ENCODE results near the gene CUBN. TPM values are rescaled to one million over a fixed set of nuclear protein-coding genes. Genes with fewer than 3 reads are reported as not detected.

Gene CUBN
- total RNA-seq, 1 donor from 2014 or later, result 2.7 TPM

DNA sequence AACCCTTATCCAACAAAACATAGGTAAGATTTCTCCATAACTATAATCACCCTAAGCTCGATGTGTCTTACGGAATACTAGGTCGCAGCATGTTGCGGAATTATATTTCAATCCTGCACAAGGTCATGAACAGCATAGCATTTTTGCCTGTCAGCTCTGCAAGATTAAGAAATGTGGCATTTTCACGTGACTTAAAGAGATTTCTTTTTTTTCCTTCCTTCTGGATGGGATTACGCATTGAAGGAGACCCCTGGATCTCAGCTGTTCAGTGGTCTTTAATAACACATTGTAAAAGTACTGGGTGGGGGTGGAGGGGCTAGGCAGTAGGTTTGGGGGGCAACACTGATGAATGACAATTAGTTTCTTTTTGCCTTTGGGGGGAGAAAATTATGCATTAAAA, 106.7 kb downstream of the CUBN start:
- no peak for FAIRE-seq
- Mint-ChIP-seq H3K4me3 (ENCODE audit: unreplicated experiment) (peak overlapping the region; percentile 17), H3K27ac (ENCODE audit: unreplicated experiment) (peak overlapping the region; percentile 90), H3K4me1 (ENCODE audit: low read depth, unreplicated experiment) (peaks cover 51% of the 10 kb centered on the region), H3K36me3 (ENCODE audit: low read depth, unreplicated experiment) (no peaks in the 10 kb centered on the region), H3K9me3 (ENCODE audit: unreplicated experiment) (no peaks in the 10 kb centered on the region), H3K27me3 (ENCODE audit: low read depth, unreplicated experiment) (no peaks in the 10 kb centered on the region)
- peak overlapping the region; percentile 43 for H3K4me2 ChIP-seq (ENCODE audit: low read length)
- no peak for DNase-seq (ENCODE audit: low read depth)
- H3K36me3 ChIP-seq (ENCODE audit: insufficient read depth, low read length), result no peaks in the 10 kb centered on the region
- peak overlapping the region; percentile 82 for H3K9ac ChIP-seq (ENCODE audit: low read length)
- peak overlapping the region; percentile 98 for H3K27ac ChIP-seq (ENCODE audit: low read depth, low read length)
- no peak overlapping the region for H2AFZ ChIP-seq (ENCODE audit: low read depth, low read length)
- no peaks in the 10 kb centered on the region for H3K27me3 ChIP-seq (ENCODE audit: insufficient read depth, low read length)
- H3K4me3 ChIP-seq (ENCODE audit: insufficient read depth, low read depth, low read length), result no peak overlapping the region
- H3K4me1 ChIP-seq (ENCODE audit: insufficient read depth, low read length), result peaks cover 43% of the 10 kb centered on the region
- H3K79me2 ChIP-seq (ENCODE audit: insufficient read depth, low read length), result no peaks in the 10 kb centered on the region
- H3K9me3 ChIP-seq (ENCODE audit: insufficient read depth, low read depth, low read length), result no peaks in the 10 kb centered on the region
- H4K20me1 ChIP-seq (ENCODE audit: insufficient read depth, low read length), result no peaks in the 10 kb centered on the region
- TF ChIP-seq, protein P1, sequence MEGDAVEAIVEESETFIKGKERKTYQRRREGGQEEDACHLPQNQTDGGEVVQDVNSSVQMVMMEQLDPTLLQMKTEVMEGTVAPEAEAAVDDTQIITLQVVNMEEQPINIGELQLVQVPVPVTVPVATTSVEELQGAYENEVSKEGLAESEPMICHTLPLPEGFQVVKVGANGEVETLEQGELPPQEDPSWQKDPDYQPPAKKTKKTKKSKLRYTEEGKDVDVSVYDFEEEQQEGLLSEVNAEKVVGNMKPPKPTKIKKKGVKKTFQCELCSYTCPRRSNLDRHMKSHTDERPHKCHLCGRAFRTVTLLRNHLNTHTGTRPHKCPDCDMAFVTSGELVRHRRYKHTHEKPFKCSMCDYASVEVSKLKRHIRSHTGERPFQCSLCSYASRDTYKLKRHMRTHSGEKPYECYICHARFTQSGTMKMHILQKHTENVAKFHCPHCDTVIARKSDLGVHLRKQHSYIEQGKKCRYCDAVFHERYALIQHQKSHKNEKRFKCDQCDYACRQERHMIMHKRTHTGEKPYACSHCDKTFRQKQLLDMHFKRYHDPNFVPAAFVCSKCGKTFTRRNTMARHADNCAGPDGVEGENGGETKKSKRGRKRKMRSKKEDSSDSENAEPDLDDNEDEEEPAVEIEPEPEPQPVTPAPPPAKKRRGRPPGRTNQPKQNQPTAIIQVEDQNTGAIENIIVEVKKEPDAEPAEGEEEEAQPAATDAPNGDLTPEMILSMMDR (IDR thresholded peaks at IDR 0.05; ENCODE audit: insufficient read depth, low read depth, low read length), result no peak
- no peak for TF ChIP-seq EZH2 (IDR thresholded peaks at IDR 0.05; ENCODE audit: insufficient read depth, low read length)

DNA sequence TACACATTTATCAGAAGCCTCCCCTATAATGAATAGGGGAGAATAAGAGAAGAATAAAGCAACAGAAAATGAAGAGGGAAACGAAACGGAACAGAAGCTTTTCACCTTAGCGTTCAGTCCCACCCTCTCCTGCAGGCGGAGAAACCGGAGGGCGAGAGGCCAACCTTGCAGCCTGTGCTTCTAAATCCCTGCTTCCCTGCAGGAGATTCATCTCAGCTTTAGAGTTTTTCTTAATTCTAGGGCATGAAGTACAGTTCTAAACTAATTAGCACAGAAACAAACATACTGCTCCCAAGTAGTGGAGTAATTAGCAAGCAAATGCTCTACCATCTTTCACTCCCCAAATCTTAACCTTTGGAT, 107.2 kb downstream of the CUBN start:
- FAIRE-seq, result no peak
- H3K4me3 Mint-ChIP-seq (ENCODE audit: unreplicated experiment), result no peak overlapping the region

More for the DNA sequence above, 107.2 kb downstream of the CUBN start:
- Histone ChIP-seq H4K20me1 (ENCODE audit: insufficient read depth, low read length) (no peaks in the 10 kb centered on the region), H3K4me2 (ENCODE audit: low read length) (peak overlapping the region; percentile 43), H3K27ac (ENCODE audit: low read depth, low read length) (peak overlapping the region; percentile 98), H3K9ac (ENCODE audit: low read length) (peak overlapping the region; percentile 82), H3K9me3 (ENCODE audit: insufficient read depth, low read depth, low read length) (no peaks in the 10 kb centered on the region), H3K27me3 (ENCODE audit: insufficient read depth, low read length) (no peaks in the 10 kb centered on the region), H2AFZ (ENCODE audit: low read depth, low read length) (no peak overlapping the region), H3K4me1 (ENCODE audit: insufficient read depth, low read length) (peaks cover 43% of the 10 kb centered on the region), H3K79me2 (ENCODE audit: insufficient read depth, low read length) (no peaks in the 10 kb centered on the region), H3K36me3 (ENCODE audit: insufficient read depth, low read length) (no peaks in the 10 kb centered on the region), H3K4me3 (ENCODE audit: insufficient read depth, low read depth, low read length) (no peak overlapping the region)
- TF ChIP-seq, protein P1 (IDR thresholded peaks at IDR 0.05; ENCODE audit: insufficient read depth, low read depth, low read length), result no peak
- Mint-ChIP-seq H3K36me3 (ENCODE audit: low read depth, unreplicated experiment) (peaks cover 2% of the 10 kb centered on the region), H3K27me3 (ENCODE audit: low read depth, unreplicated experiment) (no peaks in the 10 kb centered on the region), H3K9me3 (ENCODE audit: unreplicated experiment) (peaks cover 4% of the 10 kb centered on the region), H3K4me1 (ENCODE audit: low read depth, unreplicated experiment) (peaks cover 51% of the 10 kb centered on the region), H3K27ac (ENCODE audit: unreplicated experiment) (peak overlapping the region; percentile 90)
- DNase-seq (ENCODE audit: low read depth), result no peak

Measured in astrocyte (in vitro differentiated cells and primary cell).